Measurements from ENCODE around the gene C19orf73.

Gene C19orf73

GRCh38 chr19:49118565-49119410 is at the start of gene C19orf73:
Gene C19orf73 (minus strand): TSS chr19:49119143. CDS start chr19:49119022, 121 bp downstream.
- Histone ChIP-seq H3K27me3 (ENCODE audit: control insufficient read depth, insufficient read depth, low read length) (peaks cover 24% of the 10 kb centered on the region), H3K9ac (ENCODE audit: low read depth, low read length) (peak within 1 kb of the TSS; percentile 28), H3K36me3 (ENCODE audit: control insufficient read depth, insufficient read depth, low read length) (no peaks in the 10 kb centered on the region), H3K9me3 (ENCODE audit: control insufficient read depth, insufficient read depth, low read length) (no peaks in the 10 kb centered on the region), H3K4me1 (ENCODE audit: control insufficient read depth, insufficient read depth, low read length) (no peaks in the 10 kb centered on the region), H3K4me3 (ENCODE audit: low read depth, low read length) (peak within 1 kb of the TSS; percentile 82)

- no peak overlapping the region for H3K9ac ChIP-seq (ENCODE audit: low read depth, low read length)
- no peaks in the 10 kb centered on the region for H3K9me3 ChIP-seq (ENCODE audit: control insufficient read depth, insufficient read depth, low read length)
- no peaks in the 10 kb centered on the region for H3K36me3 ChIP-seq (ENCODE audit: control insufficient read depth, insufficient read depth, low read length)
- H3K4me1 ChIP-seq (ENCODE audit: control insufficient read depth, insufficient read depth, low read length) = no peaks in the 10 kb centered on the region
- no peak overlapping the region for H3K4me3 ChIP-seq (ENCODE audit: low read depth, low read length)
- H3K27me3 ChIP-seq (ENCODE audit: control insufficient read depth, insufficient read depth, low read length) = no peaks in the 10 kb centered on the region
These were observed 49.5 kb upstream of the C19orf73 start for GRCh38 chr19:49168421-49168820.

GRCh38 chr19:49167857-49168409 is 49.0 kb upstream of the C19orf73 start:
- no peaks in the 10 kb centered on the region for H3K27me3 ChIP-seq (ENCODE audit: control insufficient read depth, insufficient read depth, low read length)
- no peaks in the 10 kb centered on the region for H3K4me1 ChIP-seq (ENCODE audit: control insufficient read depth, insufficient read depth, low read length)
- no peaks in the 10 kb centered on the region for H3K36me3 ChIP-seq (ENCODE audit: control insufficient read depth, insufficient read depth, low read length)
- H3K4me3 ChIP-seq (ENCODE audit: low read depth, low read length) = no peak overlapping the region
- no peaks in the 10 kb centered on the region for H3K9me3 ChIP-seq (ENCODE audit: control insufficient read depth, insufficient read depth, low read length)
- H3K9ac ChIP-seq (ENCODE audit: low read depth, low read length) = no peak overlapping the region

- Histone ChIP-seq H3K36me3 (ENCODE audit: control insufficient read depth, insufficient read depth, low read length) (peaks cover 2% of the 10 kb centered on the region), H3K9ac (ENCODE audit: low read depth, low read length) (no peak overlapping the region), H3K27me3 (ENCODE audit: control insufficient read depth, insufficient read depth, low read length) (no peaks in the 10 kb centered on the region), H3K4me3 (ENCODE audit: low read depth, low read length) (no peak overlapping the region), H3K9me3 (ENCODE audit: control insufficient read depth, insufficient read depth, low read length) (no peaks in the 10 kb centered on the region), H3K4me1 (ENCODE audit: control insufficient read depth, insufficient read depth, low read length) (no peaks in the 10 kb centered on the region)
These were observed 46.9 kb upstream of the C19orf73 start for GRCh38 chr19:49165865-49166301.

- Histone ChIP-seq H3K4me1 (ENCODE audit: control insufficient read depth, insufficient read depth, low read length) (no peaks in the 10 kb centered on the region), H3K4me3 (ENCODE audit: low read depth, low read length) (no peak overlapping the region), H3K27me3 (ENCODE audit: control insufficient read depth, insufficient read depth, low read length) (no peaks in the 10 kb centered on the region)
These were observed 46.3 kb upstream of the C19orf73 start for GRCh38 chr19:49165111-49165750.

GRCh38 chr19:49161987-49162386 is 43.0 kb upstream of the C19orf73 start:
- Histone ChIP-seq H3K4me3 (ENCODE audit: low read depth, low read length) (no peak overlapping the region), H3K27me3 (ENCODE audit: control insufficient read depth, insufficient read depth, low read length) (peaks cover 2% of the 10 kb centered on the region), H3K9ac (ENCODE audit: low read depth, low read length) (no peak overlapping the region), H3K36me3 (ENCODE audit: control insufficient read depth, insufficient read depth, low read length) (peaks cover 2% of the 10 kb centered on the region), H3K9me3 (ENCODE audit: control insufficient read depth, insufficient read depth, low read length) (no peaks in the 10 kb centered on the region), H3K4me1 (ENCODE audit: control insufficient read depth, insufficient read depth, low read length) (no peaks in the 10 kb centered on the region)

More at GRCh38 chr19:49165111-49165750, 46.3 kb upstream of the C19orf73 start:
- Histone ChIP-seq H3K9ac (ENCODE audit: low read depth, low read length) (no peak overlapping the region), H3K36me3 (ENCODE audit: control insufficient read depth, insufficient read depth, low read length) (peaks cover 2% of the 10 kb centered on the region), H3K9me3 (ENCODE audit: control insufficient read depth, insufficient read depth, low read length) (no peaks in the 10 kb centered on the region)

GRCh38 chr19:49160450-49161189 is 41.7 kb upstream of the C19orf73 start:
- H3K4me3 ChIP-seq (ENCODE audit: low read depth, low read length) = no peak overlapping the region
- peaks cover 2% of the 10 kb centered on the region for H3K36me3 ChIP-seq (ENCODE audit: control insufficient read depth, insufficient read depth, low read length)
- H3K27me3 ChIP-seq (ENCODE audit: control insufficient read depth, insufficient read depth, low read length) = peaks cover 6% of the 10 kb centered on the region
- H3K9me3 ChIP-seq (ENCODE audit: control insufficient read depth, insufficient read depth, low read length) = no peaks in the 10 kb centered on the region
- H3K4me1 ChIP-seq (ENCODE audit: control insufficient read depth, insufficient read depth, low read length) = peaks cover 5% of the 10 kb centered on the region
- no peak overlapping the region for H3K9ac ChIP-seq (ENCODE audit: low read depth, low read length)

- H3K4me3 ChIP-seq (ENCODE audit: low read depth, low read length) = peak within 1 kb of the TSS; percentile 84
- H3K36me3 ChIP-seq (ENCODE audit: control insufficient read depth, insufficient read depth, low read length) = peaks cover 2% of the 10 kb centered on the region
- peak within 1 kb of the TSS; percentile 65 for H3K9ac ChIP-seq (ENCODE audit: low read depth, low read length)
- peaks cover 11% of the 10 kb centered on the region for H3K4me1 ChIP-seq (ENCODE audit: control insufficient read depth, insufficient read depth, low read length)
- H3K27me3 ChIP-seq (ENCODE audit: control insufficient read depth, insufficient read depth, low read length) = peaks cover 27% of the 10 kb centered on the region
- no peaks in the 10 kb centered on the region for H3K9me3 ChIP-seq (ENCODE audit: control insufficient read depth, insufficient read depth, low read length)
These were observed 38.7 kb upstream of the C19orf73 start, which contains the start of gene TRPM4 for GRCh38 chr19:49157445-49158224. Gene TRPM4 (plus strand): TSS chr19:49157792. CDS start chr19:49157867, 75 bp downstream.

- no peaks in the 10 kb centered on the region for H3K9me3 ChIP-seq (ENCODE audit: control insufficient read depth, insufficient read depth, low read length)
- no peaks in the 10 kb centered on the region for H3K36me3 ChIP-seq (ENCODE audit: control insufficient read depth, insufficient read depth, low read length)
- peaks cover 15% of the 10 kb centered on the region for H3K4me1 ChIP-seq (ENCODE audit: control insufficient read depth, insufficient read depth, low read length)
- H3K27me3 ChIP-seq (ENCODE audit: control insufficient read depth, insufficient read depth, low read length) = peaks cover 27% of the 10 kb centered on the region
- H3K9ac ChIP-seq (ENCODE audit: low read depth, low read length) = no peak overlapping the region
- peak overlapping the region; percentile 35 for H3K4me3 ChIP-seq (ENCODE audit: low read depth, low read length)
These were observed 36.9 kb upstream of the C19orf73 start for GRCh38 chr19:49155820-49156346.

GRCh38 chr19:49155005-49155819 is 36.3 kb upstream of the C19orf73 start, which contains the start of gene HRC:
Gene HRC (minus strand): TSS chr19:49155396. CDS start chr19:49155237, 159 bp downstream.
- Histone ChIP-seq H3K9ac (ENCODE audit: low read depth, low read length) (no peak within 1 kb of the TSS), H3K36me3 (ENCODE audit: control insufficient read depth, insufficient read depth, low read length) (no peaks in the 10 kb centered on the region), H3K4me1 (ENCODE audit: control insufficient read depth, insufficient read depth, low read length) (peaks cover 15% of the 10 kb centered on the region), H3K4me3 (ENCODE audit: low read depth, low read length) (peak within 1 kb of the TSS; percentile 35), H3K27me3 (ENCODE audit: control insufficient read depth, insufficient read depth, low read length) (peaks cover 27% of the 10 kb centered on the region), H3K9me3 (ENCODE audit: control insufficient read depth, insufficient read depth, low read length) (no peaks in the 10 kb centered on the region)
